GM13976 (cell line): ENCODE measurements around the gene CFAP299.
"Not testable (repeated sequence)": the region's sequence is repeated elsewhere in the genome, so short reads cannot be mapped to it uniquely, and the experiment has no call there.

Experiments used
- DNase-seq: peaks from one replicate; pipeline ENCODE4 v3.0.0; 2012; ENCODE audit warnings: low spot score
- in situ Hi-C: fragments of 300-500 bp; cut with MboI; formaldehyde crosslinking; loops from one replicate; pipeline ENCODE4 v1.12.0; 2022; ENCODE audit warnings: low sequenced_read_pairs, mixed read lengths, inconsistent platforms; ENCODE audit not compliant: unreplicated experiment
- TF ChIP-seq, protein P1 (sequence below): IDR thresholded peaks from 2 replicates; pipeline ENCODE4 v1.5.1; 2012; ENCODE audit warnings: borderline replicate concordance, mild to moderate bottlenecking; ENCODE audit not compliant: insufficient read depth; ENCODE audit errors: extremely low read depth, missing control alignments, control extremely low read depth

Gene CFAP299

DNA sequence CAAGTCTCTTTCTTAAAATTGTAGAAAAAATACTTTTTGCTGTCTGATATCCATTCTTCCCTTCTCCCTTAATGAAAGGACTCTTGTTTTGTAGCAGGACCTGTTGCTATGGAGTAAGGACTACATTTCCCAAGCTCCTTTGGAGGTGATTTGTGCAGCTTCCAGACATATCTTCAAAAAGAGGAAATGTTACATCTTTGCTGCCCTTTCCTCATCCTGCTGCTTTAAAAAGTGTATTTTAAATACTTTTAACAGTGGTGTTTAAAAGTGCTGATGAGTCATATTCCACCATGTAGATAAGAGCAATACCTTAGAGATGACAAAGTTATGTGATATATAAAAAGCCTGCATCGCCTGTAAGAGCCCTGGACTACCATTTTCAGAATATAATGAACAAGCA, 98.7 kb downstream of the CFAP299 start:
- TF ChIP-seq, protein P1, sequence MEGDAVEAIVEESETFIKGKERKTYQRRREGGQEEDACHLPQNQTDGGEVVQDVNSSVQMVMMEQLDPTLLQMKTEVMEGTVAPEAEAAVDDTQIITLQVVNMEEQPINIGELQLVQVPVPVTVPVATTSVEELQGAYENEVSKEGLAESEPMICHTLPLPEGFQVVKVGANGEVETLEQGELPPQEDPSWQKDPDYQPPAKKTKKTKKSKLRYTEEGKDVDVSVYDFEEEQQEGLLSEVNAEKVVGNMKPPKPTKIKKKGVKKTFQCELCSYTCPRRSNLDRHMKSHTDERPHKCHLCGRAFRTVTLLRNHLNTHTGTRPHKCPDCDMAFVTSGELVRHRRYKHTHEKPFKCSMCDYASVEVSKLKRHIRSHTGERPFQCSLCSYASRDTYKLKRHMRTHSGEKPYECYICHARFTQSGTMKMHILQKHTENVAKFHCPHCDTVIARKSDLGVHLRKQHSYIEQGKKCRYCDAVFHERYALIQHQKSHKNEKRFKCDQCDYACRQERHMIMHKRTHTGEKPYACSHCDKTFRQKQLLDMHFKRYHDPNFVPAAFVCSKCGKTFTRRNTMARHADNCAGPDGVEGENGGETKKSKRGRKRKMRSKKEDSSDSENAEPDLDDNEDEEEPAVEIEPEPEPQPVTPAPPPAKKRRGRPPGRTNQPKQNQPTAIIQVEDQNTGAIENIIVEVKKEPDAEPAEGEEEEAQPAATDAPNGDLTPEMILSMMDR, result no peak
- DNase-seq, result no peak
- in situ Hi-C loops, result no loop called here

DNA sequence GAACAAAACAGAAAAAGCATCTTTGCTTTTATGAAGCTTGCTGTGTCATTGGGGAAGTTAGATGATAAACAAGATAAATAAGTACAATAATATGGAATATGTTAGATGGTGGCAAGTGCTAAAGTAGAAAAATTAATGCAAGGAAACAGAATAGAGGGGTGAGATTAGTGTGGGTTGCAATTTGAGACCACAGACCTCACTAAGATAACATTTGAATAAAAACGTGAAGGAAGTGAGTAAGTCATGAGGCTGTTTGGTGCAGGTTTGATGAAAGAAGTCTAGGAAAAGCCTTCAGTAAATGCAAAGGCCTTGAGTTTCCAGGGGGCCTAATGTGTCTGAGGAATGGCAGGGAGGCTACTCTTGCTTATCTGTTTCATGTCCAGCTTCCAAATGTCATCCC, 102.5 kb downstream of the CFAP299 start:
- no peak for DNase-seq
- in situ Hi-C loops, result no loop called here
- TF ChIP-seq, protein P1, result no peak

DNA sequence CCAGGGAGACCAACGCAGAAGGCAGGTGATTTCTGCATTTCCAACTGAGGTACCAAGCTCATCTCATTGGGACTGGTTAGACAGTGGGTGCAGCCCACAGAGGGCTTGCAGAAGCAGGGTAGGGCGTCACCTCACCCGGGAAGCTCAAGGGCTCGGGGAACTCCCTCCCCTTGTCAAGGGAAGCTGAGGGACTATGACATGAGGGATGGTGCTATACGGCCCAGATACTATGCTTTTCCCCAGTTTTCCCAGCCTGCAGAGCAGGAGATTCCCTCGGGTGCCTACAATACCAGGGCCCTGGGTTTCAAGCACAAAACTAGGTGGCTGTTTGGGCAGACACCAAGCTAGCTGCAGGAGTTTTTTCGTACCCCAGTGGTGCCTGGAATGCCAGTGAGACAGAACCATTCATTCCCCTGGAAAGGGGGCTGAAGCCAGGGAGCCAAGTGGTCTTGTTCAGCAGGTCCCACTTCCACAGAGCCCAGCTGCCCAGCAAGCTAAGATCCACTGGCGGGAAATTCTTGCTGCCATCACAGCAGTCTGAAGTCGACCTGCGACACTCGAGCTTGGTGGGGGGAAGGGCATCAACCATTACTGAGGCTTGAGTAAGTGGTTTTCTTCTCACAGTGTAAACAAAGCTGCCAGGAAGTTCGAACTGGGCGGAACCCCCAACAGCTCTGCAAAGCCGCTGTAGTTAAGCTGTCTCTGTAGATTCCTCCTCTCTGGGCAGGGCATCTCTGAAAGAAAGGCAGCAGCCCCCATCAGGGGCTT, 103.9 kb downstream of the CFAP299 start:
- DNase-seq, in situ Hi-C loops: not testable (repeated sequence)

DNA sequence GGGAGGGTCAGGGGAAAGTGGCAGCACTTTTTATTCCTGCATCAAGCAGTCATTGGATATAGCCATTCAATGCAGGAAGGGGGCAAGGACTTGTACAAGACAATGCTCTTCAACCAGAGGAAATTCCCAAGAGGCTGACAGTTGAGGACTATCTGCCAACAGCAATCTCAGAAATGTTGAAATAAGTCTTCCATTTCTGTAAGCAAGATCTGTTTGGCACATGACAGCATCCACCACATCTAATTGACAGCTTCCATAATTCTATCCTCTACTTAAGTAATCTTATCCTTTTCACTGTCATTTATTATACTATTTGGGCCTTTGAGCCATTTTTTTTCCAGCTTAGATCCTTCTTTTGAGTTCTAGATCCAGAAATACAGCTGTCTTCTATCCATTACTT, 110.7 kb downstream of the CFAP299 start:
- no peak for DNase-seq
- in situ Hi-C loops, result no loop called here
- TF ChIP-seq, protein P1, result no peak

DNA sequence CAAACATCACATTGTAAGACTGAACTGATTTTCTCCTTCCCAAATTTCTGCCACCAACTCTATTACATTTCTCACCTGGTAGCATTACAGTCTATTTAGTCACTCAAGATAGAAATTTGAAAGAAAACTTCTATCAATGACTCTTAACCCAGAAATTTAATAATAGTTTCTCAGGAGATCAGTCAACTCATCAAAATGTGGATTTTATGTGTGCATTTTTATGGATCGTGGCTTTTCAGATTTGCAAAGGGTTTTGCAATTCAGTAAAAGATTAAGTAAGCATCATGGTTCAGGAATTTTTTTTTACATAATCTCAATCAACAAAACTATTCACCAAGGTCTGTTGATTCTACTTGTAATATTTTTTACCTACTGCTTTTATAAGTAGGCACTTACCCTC, 111.1 kb downstream of the CFAP299 start:
- in situ Hi-C loops, result no loop called here
- TF ChIP-seq, protein P1, result no peak
- DNase-seq, result no peak

DNA sequence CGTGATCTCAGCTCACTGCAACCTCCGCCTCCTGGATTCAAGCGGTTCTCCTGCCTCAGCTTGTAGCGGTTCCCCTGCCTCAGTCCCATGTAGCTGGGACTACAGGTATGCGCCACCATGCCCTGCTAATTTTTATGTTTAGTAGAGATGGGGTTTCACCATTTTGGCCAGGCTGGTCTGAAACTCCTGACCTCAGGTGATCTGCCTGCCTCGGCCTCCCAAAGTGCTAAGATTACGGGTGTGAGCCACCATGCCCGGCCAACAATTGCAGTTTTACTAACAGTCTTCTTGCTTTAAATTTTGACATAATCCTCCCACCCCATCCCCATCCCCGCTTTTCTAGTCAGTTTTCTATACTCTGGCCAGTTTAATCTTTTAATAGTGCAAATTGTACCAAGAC, 112.0 kb downstream of the CFAP299 start:
- in situ Hi-C loops, result no loop called here
- TF ChIP-seq, protein P1, result no peak
- no peak for DNase-seq

DNA sequence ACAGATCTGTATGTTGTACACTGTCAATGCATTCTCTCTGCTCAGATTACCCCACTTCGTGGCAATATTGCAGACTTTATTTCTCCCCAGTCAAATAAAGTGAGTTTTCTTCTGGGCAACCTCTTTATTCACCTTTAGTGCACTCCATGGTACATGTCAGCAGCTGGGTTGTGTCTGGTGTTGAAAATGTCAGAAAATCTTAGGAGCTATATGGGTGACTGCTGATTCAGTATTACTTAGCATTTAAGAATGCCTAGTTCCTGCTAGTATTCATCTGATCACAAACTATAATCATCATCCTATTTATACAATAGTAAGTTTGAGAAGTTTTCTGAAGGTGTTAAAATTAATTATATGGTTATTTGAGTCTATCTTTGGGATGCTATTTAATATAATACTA, 112.5 kb downstream of the CFAP299 start:
- TF ChIP-seq, protein P1, result no peak
- in situ Hi-C loops, result no loop called here
- no peak for DNase-seq
